Diencephalon (tissue), 1 donor: ENCODE data around the gene OR10G4. TPM values are rescaled to one million over a fixed set of nuclear protein-coding genes. Genes with fewer than 3 reads are reported as not detected.

Source experiments
- total RNA-seq: library from RNA; depleted of rRNA; stranded (reverse); fragments of >200 nt; gene quantifications from one replicate; pipeline ENCODE4 v1.2.3, GENCODE V29; 2014

Gene OR10G4
- not detected for total RNA-seq

GRCh38 chr11:124012697-124013096 is at the start of gene OR10G4:
OR10G4 (plus strand) TSS chr11:124012997; CDS start chr11:124015575, 2,578 bp downstream.

GRCh38 chr11:123977731-123978347 is 35.0 kb upstream of the OR10G4 start, which contains the start of gene OR10S1:
OR10S1 (minus strand) TSS chr11:123977781; CDS start chr11:123977664, 117 bp downstream.

GRCh38 chr11:123995119-123995518 is 17.7 kb upstream of the OR10G4 start, which contains the start of gene OR10G6:
OR10G6 (minus strand) TSS chr11:123995161; CDS start chr11:123995161, 0 bp downstream.

GRCh38 chr11:124026498-124026897 is 13.7 kb downstream of the OR10G4 start, which contains the start of gene OR10G8:
OR10G8 (plus strand) TSS chr11:124026798; CDS start chr11:124029623, 2,825 bp downstream.

GRCh38 chr11:124041254-124041653 is 28.5 kb downstream of the OR10G4 start, which contains the start of gene OR10G7:
OR10G7 (minus strand) TSS chr11:124041325; CDS start chr11:124039001, 2,324 bp downstream.

Other genes with a start within 250 kb of the OR10G4 start
- not detected for gene OR6M1, start 206.6 kb upstream of the OR10G4 start, total RNA-seq
- not detected for gene TMEM225, start 127.3 kb upstream of the OR10G4 start, total RNA-seq
- gene OR8D4, start 110.8 kb upstream of the OR10G4 start, total RNA-seq, result 0.23 TPM
- not detected for gene OR4D5, start 73.4 kb upstream of the OR10G4 start, total RNA-seq
- gene OR6T1, start 69.2 kb upstream of the OR10G4 start, total RNA-seq, result not detected
- not detected for gene OR10S1, start 35.2 kb upstream of the OR10G4 start, total RNA-seq
- gene OR10G6, start 17.8 kb upstream of the OR10G4 start, total RNA-seq, result not detected
- gene OR10G9, start 10.0 kb downstream of the OR10G4 start, total RNA-seq, result not detected
- gene OR10G8, start 13.8 kb downstream of the OR10G4 start, total RNA-seq, result not detected
- gene OR10G7, start 28.3 kb downstream of the OR10G4 start, total RNA-seq, result not detected
- 38.1 TPM for gene VWA5A, start 102.5 kb downstream of the OR10G4 start, total RNA-seq
- not detected for gene OR10D3, start 170.3 kb downstream of the OR10G4 start, total RNA-seq
- not detected for gene OR8G1, start 228.1 kb downstream of the OR10G4 start, total RNA-seq
- not detected for gene OR8G5, start 243.4 kb downstream of the OR10G4 start, total RNA-seq